GM13977 (cell line): Measurements from ENCODE around the gene APOD.
"Not testable (repeated sequence)": the region's sequence is repeated elsewhere in the genome, so short reads cannot be mapped to it uniquely, and the experiment has no call there.

ENCODE experiments used
- DNase-seq: peaks from one replicate; pipeline ENCODE4 v3.0.0; 2012; ENCODE audit warnings: low spot score
- CTCF ChIP-seq: IDR thresholded peaks from 2 replicates; pipeline ENCODE4 v1.5.1; 2012; ENCODE audit warnings: mild to moderate bottlenecking, control low read depth; ENCODE audit not compliant: insufficient read depth; ENCODE audit errors: extremely low read depth, missing control alignments
- in situ Hi-C: fragments of 300-500 bp; cut with MboI; formaldehyde crosslinking; loops from one replicate; pipeline ENCODE4 v1.12.0; 2022; ENCODE audit warnings: low sequenced_read_pairs, low pct_unique_long_range_greater_than_20kb, mixed read lengths, inconsistent platforms; ENCODE audit not compliant: unreplicated experiment

APOD gene

GRCh38 chr3:195622012-195622411, 38.3 kb upstream of the APOD start:
- peak; percentile 4 for DNase-seq
- in situ Hi-C loops, result not testable (repeated sequence)

GRCh38 chr3:195621095-195621494, 37.4 kb upstream of the APOD start:
- in situ Hi-C loops, result not testable (repeated sequence)
- DNase-seq, result peak; percentile 12

GRCh38 chr3:195620476-195620875, 36.7 kb upstream of the APOD start:
- DNase-seq, in situ Hi-C loops: not testable (repeated sequence)

- in situ Hi-C loops, result loop anchor here (5.0 kb wide), 1 partner anchor 108 kb away; no protein-coding TSS in a partner anchor
Measured at GRCh38 chr3:195619591-195620369, 36.0 kb upstream of the APOD start.

GRCh38 chr3:195617784-195618659, 34.3 kb upstream of the APOD start:
- DNase-seq, result not testable (repeated sequence)
- in situ Hi-C loops, result loop anchor here (5.0 kb wide), 1 partner anchor 109 kb away; no protein-coding TSS in a partner anchor

More at GRCh38 chr3:195619591-195620369, 36.0 kb upstream of the APOD start:
- peak; percentile 6 for DNase-seq

- in situ Hi-C loops, result loop anchor here (5.0 kb wide), 1 partner anchor 110 kb away; no protein-coding TSS in a partner anchor
- DNase-seq, result not testable (repeated sequence)
Measured at GRCh38 chr3:195617134-195617533, 33.4 kb upstream of the APOD start.

- TF ChIP-seq CTCF, result no peak
- DNase-seq, result no peak
- in situ Hi-C loops, result loop anchor here (5.0 kb wide), 1 partner anchor 111 kb away; no protein-coding TSS in a partner anchor
Measured at GRCh38 chr3:195616681-195617080, 32.9 kb upstream of the APOD start.

GRCh38 chr3:195615952-195616537, 32.3 kb upstream of the APOD start:
- in situ Hi-C loops, result loop anchor here (5.0 kb wide), 1 partner anchor 111 kb away; no protein-coding TSS in a partner anchor

GRCh38 chr3:195614672-195615504, 31.1 kb upstream of the APOD start:
- in situ Hi-C loops, result loop anchor here (5.0 kb wide), 1 partner anchor 112 kb away; no protein-coding TSS in a partner anchor
- DNase-seq, result not testable (repeated sequence)

More at GRCh38 chr3:195615952-195616537, 32.3 kb upstream of the APOD start:
- not testable (repeated sequence) for DNase-seq

- DNase-seq, result no peak
- no peak for TF ChIP-seq CTCF
- in situ Hi-C loops, result no loop called here
Measured at GRCh38 chr3:195613468-195614069, 29.8 kb upstream of the APOD start.
